NCI-H82 treated with DMSO at 0.1 percent for 48 hours (cell line): Measurements from ENCODE around the gene LHFPL3.

ENCODE experiments used
- DNase-seq: peaks from one replicate; lab custom pipeline; 2025; ENCODE audit not compliant: unreplicated experiment; lab: John Stamatoyannopoulos, UW

Gene LHFPL3

DNA sequence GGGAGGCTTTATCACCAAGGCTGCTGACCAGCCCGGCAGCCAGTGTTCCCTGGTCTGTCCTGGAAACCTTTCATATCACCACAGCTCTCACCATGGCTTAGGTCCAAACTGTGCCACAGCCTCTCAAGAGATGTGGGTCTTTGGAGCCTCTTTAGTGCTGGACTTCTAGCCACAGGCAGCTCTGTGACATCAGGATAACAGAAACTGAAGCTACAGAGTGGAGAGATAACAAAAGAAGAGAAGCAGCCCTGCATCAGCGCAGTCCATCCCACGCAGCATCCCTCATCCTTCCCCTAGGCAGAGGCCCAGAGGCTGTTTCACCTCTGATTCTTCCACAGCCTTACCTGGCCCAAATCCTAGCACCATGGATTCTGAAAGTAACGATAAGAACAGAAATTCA, 497.7 kb downstream of the LHFPL3 start:
- DNase-seq: no peak

DNA sequence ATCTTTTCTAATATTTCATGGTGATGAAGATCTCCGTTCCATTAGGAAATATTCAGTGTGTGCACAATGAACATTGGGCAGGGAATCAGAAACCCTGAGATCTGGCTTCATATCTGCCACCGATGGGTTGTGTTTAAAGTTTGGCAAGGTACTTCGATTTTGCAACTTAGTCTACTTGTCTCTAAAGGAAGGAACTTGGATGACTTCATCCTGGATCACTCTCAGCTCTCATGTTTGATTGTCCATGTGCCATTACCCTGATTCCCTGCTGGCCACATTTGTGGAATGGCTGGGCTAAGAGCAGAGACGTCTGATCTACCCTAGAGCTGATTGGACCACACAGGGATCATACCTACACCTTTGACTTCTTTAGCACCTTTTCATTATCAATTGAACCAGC, 508.6 kb downstream of the LHFPL3 start:
- no peak for DNase-seq

DNA sequence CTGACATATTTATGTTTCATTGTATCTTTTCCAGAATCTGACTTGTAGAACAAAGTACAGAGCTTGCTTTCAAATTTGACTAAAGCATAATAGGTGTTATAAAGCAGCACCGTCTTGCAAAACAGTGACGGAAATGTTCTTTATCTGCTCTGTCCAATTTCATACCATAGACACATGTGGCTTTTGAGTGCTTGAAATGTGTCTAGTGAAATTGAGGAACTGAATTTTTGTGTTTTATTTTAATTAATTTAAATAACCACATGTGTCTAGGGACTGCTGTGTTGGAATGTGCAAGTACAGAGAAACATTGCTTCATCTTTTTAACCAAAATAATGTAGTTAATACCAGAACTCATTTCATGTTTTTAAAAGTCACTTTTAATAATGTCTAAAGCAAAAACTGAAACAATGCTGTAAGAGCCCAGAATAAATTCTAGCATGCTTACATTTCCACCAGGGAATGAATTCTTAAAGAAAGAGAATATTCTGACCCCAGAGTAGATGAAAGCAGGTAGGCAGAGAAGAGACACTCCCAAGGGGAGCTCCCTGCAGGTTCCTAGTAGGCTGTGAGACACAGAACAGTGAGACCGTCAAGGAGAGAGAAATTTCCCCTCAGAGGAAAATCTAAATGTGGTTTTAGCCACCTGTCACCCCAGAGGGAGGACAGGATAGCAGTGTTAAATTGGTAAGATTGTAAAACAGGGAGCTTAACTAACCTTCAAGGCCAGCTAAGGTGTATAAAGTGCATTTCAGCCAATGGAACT, 510.3 kb downstream of the LHFPL3 start:
- DNase-seq: no peak

DNA sequence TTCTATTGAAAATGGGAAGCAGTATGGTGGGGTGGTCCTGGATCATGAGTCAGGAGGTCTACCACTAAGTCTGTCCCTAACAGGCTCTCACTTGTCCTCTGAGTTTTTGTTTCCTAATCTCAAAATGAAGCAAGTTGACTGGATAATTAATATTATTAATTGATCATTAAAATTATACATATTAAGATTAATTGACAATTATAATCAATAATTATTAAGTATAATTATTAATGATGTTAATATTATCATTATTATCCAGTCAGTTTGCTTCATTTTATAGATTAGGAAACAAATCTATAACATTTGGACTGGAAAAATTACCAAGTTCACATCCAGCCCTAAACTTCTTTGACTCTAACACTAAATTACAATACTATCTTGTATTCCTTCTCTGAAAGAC, 511.4 kb downstream of the LHFPL3 start:
- no peak for DNase-seq

DNA sequence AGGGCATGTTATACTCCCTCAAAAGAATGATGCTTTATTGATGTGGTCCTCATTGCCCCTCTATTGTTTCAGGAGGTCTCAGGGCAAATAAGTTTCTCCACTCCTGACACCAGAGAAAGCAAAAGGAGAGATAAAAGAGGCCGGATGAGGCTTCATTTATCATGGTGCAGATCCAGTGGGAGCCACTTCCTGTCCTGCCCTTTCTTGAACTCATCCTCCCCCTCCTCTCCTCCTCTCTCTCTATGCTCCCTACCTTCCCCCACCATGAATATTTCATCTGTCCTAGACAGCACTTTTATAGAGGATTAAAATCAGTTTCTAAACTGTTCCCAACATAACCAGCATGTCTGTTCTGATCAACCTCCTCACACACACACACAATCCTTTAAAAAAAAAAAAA, 513.4 kb downstream of the LHFPL3 start:
- no peak for DNase-seq

DNA sequence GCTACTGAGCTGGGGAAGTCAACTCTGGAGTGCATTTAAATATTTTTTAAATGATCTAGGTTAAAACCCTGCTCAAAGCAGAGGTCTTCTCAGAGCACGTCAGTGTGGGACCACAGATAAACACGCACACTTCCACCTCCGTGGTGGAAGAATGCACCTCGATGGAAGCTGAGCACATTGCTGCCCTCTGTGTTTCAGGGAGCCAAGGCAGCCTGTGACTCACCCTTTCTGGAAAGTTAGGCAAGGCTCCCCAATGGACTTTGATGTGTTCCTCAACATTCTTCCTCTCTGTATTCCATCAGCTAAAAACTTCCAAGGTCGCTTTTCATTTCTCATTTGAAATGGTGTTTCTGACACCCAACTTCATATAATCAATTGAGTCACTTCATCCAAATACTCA, 514.8 kb downstream of the LHFPL3 start:
- no peak for DNase-seq

DNA sequence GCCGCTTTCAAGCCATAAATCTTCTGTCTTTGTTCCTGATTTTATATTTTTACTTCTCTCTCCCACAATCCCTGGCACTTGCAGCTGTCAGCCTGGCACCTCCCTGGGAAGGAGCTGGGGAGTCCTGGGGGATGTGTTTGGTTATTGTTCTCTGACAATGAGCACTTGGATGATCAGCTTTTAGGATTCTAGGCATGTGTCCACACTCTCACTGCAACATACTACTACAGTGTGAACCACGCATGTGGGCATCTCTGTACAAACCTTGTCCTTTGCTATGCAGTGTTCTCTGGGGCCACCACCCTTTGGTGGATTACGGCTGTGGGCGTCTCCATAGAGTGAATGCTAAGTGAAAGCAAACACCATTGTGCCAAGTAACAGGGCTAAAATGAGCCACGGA, 517.2 kb downstream of the LHFPL3 start:
- DNase-seq: no peak

DNA sequence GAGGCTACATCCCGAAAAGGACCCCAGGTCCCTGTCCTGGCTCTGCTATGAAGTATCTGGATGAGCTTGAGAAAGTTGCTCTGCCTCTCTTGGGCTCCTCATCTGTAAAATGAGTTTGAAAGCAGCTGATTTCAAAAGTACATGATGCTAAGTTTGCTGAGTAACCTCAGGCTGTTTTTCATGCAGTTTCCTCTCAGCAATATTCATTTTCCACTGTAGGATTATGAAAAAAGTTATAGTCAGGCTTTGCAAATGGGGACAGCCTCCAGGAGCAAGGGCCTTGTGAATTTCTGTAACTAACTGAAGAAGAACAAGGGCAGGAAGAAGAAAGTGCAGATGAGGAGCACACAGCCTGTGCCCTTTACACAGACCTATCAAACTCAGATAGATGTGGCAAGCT, 518.3 kb downstream of the LHFPL3 start:
- no peak for DNase-seq

DNA sequence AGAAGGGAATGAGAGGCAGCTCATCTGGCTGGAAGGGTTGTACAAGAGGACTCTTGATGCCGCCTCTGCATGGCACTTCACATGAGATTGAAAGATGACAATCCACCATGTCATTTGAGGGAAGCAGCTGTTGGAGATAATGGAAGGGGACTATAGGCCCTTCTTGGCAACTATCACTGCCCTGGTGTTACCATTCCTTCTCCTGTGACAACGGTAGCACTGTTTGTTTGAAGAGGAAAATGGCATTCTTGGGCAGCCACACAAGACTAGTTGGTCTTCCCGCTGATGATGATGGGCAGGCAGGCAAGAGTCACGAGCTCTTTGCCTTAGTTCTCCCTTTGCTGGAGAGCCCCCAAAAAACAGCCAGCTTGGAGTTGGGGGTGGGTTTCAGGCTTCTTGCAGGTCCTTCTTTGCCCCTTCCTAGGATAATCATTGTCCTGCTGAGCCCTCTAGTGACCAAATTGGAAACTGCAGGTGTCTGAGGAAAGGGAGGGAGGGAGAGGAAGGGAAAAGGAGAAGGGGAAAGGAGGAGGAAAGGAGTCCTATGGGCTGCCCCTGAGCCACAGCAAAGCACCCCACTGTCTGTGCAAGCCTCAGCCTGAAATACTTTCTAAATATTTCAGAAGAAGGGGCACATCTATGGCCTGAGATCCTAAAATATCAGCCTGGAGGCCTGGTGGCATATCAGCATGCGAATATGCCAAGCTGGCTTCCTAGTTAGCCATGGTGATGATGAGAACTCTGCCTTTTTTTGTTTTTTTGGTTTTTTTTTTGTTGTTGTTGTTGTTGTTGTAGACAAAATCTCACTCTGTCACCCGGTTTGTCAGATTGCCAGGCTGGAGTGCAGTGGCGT, 520.0 kb downstream of the LHFPL3 start:
- DNase-seq: peak; percentile 56

DNA sequence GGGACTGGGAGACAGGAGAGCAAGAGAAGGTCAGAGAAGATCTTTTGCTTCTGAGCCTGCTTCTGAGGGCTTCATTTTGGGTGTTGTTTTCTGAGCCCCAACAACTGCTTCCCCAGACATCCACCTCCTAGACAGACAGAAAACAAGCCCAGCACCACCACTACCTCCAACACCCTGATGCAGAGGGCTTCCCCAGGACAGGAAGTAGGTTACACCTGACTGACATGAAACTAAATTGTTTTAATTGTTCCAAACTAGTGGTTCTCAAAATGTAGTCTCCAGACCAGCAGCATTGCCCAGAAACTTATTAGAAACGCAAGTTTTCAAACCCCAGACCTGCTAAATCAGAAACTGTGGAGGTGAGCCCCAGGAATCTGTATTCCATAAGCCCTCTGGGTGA, 522.0 kb downstream of the LHFPL3 start:
- DNase-seq: no peak

DNA sequence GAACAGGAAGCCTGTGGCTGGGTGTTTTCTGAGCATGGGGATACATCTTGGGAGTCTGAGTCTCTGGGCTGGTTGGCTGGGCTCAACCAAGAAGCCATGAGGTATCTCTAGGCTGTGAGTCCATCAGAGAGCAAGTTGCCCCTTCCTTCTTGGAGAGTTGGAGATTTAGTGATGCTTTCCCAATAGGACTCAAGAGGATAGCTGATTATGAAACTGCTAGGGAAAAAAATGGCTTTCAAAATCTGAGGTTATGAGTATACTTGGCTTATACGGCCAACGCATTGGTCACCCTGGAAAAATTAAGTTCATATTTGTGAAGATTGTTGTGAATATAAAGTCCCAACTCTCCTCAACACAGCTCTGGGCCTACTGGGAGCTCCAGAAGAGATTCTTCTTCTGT, 522.9 kb downstream of the LHFPL3 start:
- no peak for DNase-seq

DNA sequence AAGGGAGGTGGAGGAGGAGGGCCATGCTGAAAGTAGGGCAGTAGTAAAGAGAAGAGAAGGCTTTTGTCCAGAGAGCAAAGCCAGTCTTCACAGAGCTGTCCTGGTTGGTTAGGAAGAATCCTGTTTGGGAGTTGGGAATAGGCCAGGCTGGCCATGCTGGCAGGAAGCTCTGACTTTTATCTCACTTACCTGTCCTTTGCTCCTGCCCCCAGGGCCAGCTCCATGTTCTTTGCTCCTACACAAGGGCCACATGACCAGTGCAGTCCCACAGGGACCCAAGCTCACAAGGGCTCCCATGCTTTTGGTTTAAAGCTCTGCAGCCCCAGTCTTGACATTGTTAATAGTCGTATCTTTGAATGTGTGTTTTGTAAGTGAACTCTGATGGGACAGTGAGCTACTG, 524.0 kb downstream of the LHFPL3 start:
- no peak for DNase-seq

DNA sequence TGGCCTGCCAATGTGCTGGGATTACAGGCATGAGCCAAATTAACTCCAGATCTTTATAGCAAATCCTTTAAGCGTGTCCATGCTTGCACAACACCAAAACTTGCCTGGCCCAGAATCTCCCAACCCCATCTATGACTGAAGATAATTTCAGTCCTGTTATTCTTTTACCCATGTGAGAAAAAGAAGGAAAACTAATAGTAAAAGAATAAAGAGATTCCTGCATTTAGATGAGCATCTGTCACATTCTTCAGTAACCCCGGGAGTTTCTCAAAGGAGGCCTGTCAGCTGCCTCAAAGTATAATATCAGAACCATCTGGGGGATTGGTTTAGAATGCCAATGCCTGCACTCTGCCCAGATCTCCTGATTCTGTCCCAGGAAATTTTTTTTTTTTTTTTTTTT, 527.5 kb downstream of the LHFPL3 start:
- DNase-seq: peak; percentile 37

DNA sequence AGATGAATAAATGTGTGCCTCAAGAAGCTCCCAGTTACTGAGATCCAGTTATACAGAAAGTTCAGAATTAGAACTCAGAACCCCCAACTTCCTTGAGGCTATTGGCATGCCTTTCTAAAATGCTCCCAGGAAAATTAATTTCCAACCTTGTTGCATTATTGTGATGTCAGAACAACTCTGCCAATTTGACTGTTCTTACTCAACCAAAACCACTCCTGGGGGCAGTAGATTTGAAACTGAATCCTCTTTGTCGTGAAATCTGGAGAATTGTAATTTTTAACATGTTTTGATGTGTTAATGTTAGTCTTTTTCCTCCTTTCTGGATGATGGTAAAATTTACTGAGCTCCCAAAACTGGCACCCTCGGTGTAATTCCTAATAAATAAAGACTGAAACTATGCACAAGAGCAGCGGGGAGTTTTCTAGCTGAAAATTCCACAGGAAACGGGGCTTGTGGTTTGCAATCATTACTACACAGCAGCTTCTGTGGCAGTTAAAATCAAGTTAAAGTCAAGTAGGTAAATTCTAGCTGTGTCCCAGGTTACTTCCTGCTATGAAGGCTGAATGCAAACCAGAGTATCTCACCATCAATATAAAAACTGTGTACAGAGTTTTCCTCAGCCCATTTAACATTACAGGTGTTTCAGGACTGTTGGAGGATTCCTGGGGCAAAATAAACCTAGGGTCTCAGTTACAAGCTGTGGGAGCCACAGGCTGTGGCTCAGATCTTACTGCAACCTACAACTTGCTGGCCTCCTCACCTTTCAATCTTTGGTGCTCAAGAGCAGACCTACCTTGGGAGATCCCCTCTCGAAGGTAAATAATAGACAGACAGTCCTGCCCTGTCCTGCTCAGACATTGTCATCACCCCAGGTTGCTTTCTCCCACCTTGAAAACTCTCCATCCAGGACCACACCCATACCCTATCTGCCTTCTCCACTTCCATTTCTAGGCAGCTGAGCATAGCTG, 529.3 kb downstream of the LHFPL3 start:
- no peak for DNase-seq

DNA sequence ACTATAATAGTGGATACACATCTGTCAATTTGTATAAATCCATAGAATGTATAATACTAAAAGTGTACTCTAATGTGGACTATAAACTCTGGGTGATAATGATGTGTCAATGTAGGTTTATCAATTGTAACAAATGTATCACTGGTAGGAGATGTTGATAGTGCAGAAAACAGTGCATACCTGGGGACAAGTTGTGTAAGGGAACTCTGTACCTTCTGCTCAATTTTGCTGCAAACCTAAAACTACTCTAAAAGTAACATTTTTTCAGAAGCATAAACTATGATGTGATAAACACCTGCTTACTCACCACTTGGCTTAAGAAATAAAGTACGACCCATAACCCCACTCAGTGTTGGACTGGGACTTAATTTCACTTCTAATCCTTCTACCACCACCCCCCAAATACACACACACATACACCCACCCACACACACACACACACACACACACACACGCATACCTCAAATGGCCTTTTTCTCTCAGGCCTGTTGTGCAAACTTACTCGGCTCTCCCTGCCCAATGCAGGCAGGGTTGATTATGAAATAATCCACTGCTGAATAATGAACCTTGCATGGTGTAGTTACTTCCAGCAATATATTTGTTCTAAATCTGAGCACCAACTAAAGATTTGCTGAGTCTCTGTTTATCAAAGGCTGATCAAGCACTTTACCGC, 531.5 kb downstream of the LHFPL3 start:
- no peak for DNase-seq

DNA sequence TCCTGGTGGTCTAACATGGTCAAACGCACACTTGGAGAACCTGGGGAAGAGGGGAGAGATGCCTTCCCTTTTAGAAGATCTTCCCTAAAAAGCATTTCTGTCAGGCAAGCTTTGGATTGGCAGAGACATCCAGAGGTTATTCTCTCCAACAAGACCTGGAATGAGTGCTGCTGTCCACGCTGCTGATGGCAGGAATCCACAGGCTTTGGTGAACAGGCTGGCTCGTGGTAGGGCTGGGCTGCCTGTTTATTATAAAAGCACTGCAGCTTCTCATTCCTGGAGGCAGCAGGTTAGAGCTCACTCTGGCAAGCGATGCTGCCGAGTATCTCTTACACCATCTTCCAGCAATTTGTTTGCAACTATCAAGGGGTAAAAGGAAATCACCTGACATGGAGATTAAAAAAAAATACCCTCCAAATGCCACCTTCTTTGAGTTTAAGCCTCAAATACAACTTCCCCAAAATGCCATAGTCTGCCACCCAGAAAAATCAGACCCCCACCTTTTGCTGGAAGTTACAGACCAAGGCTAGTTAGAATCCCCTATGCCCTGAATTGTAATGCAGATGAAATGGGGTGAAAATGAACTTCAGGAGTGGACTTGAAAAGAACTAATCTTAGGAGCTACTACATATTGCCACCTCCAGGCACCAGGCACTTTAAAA, 533.5 kb downstream of the LHFPL3 start:
- DNase-seq: no peak

DNA sequence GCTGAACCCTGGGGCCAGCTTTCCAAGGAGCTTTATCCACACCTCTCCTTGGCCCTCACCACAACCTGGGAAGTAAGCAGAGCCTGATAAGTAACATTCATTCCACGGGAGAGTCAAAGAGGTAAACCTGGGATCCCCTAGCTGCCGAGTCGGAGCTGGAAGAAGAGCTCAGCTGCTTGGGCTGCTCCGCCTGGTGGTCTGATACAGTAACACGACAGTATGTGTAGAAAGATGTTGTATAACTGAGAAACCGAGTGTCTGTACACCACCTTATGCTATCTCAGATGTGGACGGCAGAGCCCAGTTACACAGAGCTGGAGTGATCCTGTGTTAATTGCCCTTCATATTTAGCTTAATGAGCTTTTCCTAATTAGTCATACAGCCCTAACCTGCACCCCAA, 534.3 kb downstream of the LHFPL3 start:
- no peak for DNase-seq

DNA sequence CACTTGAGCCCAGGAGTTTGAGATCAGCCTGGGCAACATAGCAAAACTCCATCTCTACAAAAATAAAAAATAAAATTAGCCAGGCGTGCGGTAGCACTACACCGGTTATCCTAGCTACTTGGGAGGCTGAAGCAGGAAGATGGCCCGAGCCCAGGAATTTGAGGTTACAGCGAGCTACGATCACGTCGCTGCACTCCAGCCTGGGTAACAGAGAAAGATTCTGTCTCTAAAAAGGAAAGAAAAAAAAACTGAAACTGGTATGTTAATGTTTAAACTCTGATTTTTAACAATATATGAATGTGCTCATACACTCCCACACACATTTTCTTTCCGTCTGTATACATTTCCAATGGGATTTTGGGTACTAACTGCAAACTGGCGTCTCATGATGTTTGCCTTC, 545.0 kb downstream of the LHFPL3 start:
- no peak for DNase-seq

DNA sequence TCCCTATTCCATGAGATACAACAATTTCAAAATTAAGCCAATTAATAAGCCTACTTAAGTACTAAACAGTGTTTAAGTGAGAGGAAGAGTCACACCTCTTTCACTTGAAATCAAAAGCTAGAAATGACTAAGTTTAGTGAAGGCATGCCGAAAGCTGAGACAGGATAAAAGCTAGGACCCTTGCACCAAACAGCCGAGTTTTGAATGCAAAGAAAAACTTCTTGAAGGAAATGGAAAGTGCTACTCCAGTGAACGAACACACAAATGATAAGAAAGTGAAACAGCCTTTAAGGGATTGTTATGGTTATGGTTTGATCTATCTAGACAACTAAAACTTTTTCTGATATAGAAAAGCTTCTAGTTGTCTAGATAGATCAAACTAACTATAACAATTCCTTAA, 550.2 kb downstream of the LHFPL3 start:
- DNase-seq: no peak

DNA sequence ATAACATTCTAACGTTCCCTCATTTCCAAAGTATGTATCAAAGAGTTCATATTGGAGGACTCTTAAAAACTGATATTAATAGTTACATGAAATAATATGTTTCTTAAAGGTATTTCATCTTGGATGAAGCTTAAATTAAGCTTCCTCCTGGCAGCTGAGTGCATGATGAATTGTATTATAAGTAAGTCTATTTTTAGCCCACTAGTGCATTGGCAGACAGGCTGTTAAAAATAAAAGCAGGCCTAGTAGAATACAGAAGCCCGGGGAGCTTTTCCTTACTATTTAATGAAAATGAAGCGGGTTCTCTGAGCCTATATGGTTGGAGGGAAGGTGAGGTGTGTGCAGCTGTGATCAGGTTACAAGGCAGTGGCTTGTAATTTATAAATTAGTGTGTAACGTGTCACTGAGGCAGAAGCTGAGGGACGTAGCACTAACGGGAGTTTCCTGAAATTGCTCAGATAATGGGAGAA, 554.9 kb downstream of the LHFPL3 start:
- DNase-seq: no peak
